HG03460 (cell line): Measurements from ENCODE around the gene PEX26.
A peak's percentile ranks its signal among the peaks of the same experiment; 100 is the strongest.
"Not testable (repeated sequence)": the region's sequence is repeated elsewhere in the genome, so short reads cannot be mapped to it uniquely, and the experiment has no call there.

Experiments
- ATAC-seq: cut with Tn5 transposase; IDR thresholded peaks from one replicate; pipeline ENCODE4 v1.9.1; 2021; ENCODE audit not compliant: unreplicated experiment

Gene PEX26

GRCh38 chr22:18056161-18056666 lies 21.6 kb upstream of the PEX26 start:
- no peak for ATAC-seq

GRCh38 chr22:18056807-18057474 lies 20.8 kb upstream of the PEX26 start:
- ATAC-seq, result peak; percentile 66

GRCh38 chr22:18057568-18058209 lies 20.1 kb upstream of the PEX26 start:
- ATAC-seq, result peak; percentile 50

GRCh38 chr22:18058371-18059093 lies 19.3 kb upstream of the PEX26 start:
- no peak for ATAC-seq

- no peak for ATAC-seq
Observed at GRCh38 chr22:18059094-18059417, 18.7 kb upstream of the PEX26 start.

- ATAC-seq, result no peak
Observed at GRCh38 chr22:18059473-18059872, 18.3 kb upstream of the PEX26 start.

GRCh38 chr22:18059991-18060390 lies 17.8 kb upstream of the PEX26 start:
- no peak for ATAC-seq

GRCh38 chr22:18060646-18061620 lies 16.9 kb upstream of the PEX26 start:
- no peak for ATAC-seq

- no peak for ATAC-seq
Observed at GRCh38 chr22:18062421-18062820, 15.4 kb upstream of the PEX26 start.

- no peak for ATAC-seq
Observed at GRCh38 chr22:18063306-18063705, 14.5 kb upstream of the PEX26 start.

GRCh38 chr22:18063715-18064114 lies 14.1 kb upstream of the PEX26 start:
- ATAC-seq, result not testable (repeated sequence)

GRCh38 chr22:18064636-18065035 lies 13.2 kb upstream of the PEX26 start:
- ATAC-seq, result no peak

GRCh38 chr22:18065256-18065655 lies 12.5 kb upstream of the PEX26 start:
- no peak for ATAC-seq

GRCh38 chr22:18066181-18066859 lies 11.5 kb upstream of the PEX26 start:
- ATAC-seq, result no peak

GRCh38 chr22:18067121-18067520 lies 10.7 kb upstream of the PEX26 start:
- no peak for ATAC-seq

GRCh38 chr22:18067548-18068341 lies 10.0 kb upstream of the PEX26 start:
- no peak for ATAC-seq

GRCh38 chr22:18068381-18068988 lies 9.3 kb upstream of the PEX26 start:
- no peak for ATAC-seq

GRCh38 chr22:18069041-18069440 lies 8.7 kb upstream of the PEX26 start:
- no peak for ATAC-seq

- no peak for ATAC-seq
Observed at GRCh38 chr22:18070041-18070440, 7.7 kb upstream of the PEX26 start.
